Adrenal gland (tissue), 5 donors: Measurements from ENCODE around the gene RMDN3.

Experiments used
- CTCF ChIP-seq, 6 experiments: fragments of 450-650 bp in 4 of 6; fragments of 200-600 bp in 2 of 6; sonication (generic) in 1 of 6; IDR thresholded peaks; 1 replicate in 5 of 6; 2 replicates in 1 of 6; pipeline versions ENCODE4 v1.5.1 to v1.8.0; 2016 to 2021; ENCODE audit warnings: antibody characterized with exemption in 6 of 6, mild to moderate bottlenecking in 2 of 6, moderate library complexity in 1 of 6
- POLR2A ChIP-seq, 2 donors: fragments of 450-650 bp; IDR thresholded peaks; one replicate each; pipeline ENCODE4 v1.6.1; 2017; ENCODE audit warnings: antibody characterized with exemption in 2 of 2, mild to moderate bottlenecking in 2 of 2, moderate library complexity in 1 of 2
- donor health status: DM: no; HTN: no; CAD: no.

- TF ChIP-seq CTCF (IDR thresholded peaks at IDR 0.05): no peak
- no peak for TF ChIP-seq POLR2A (IDR thresholded peaks at IDR 0.05)
Observed at GRCh38 chr15:40722934-40723333, 32.1 kb downstream of the RMDN3 start.
